H1 (cell line): ENCODE measurements around the gene CELF2. TPM values are rescaled to one million over a fixed set of nuclear protein-coding genes. Genes with fewer than 3 reads are reported as not detected.

Source experiments
- CHD1 ChIP-seq: IDR thresholded peaks from 2 replicates; pipeline ENCODE4 v1.6.1; 2012; ENCODE audit warnings: low read depth, low read length, improper control_type of control experiment
- JUND ChIP-seq: IDR thresholded peaks from 2 replicates; pipeline ENCODE4 v1.6.1; 2011; ENCODE audit warnings: mild to moderate bottlenecking, improper control_type of control experiment, low read length
- SIRT6 ChIP-seq: IDR thresholded peaks from one replicate; pipeline ENCODE4 v1.7.1; 2012; ENCODE audit warnings: low read length, inconsistent platforms
- SIX5 ChIP-seq: IDR thresholded peaks from 2 replicates; pipeline ENCODE4 v1.6.1; 2011; ENCODE audit warnings: mild to moderate bottlenecking, low read depth, low read length
- polyA plus RNA-seq, 7 experiments: library from polyadenylated mRNA; depleted of rRNA in 3 of 7; stranded (reverse) in 5 of 7; unstranded in 2 of 7; fragments of >200 nt in 5 of 7; fragments of 200-250 nt in 2 of 7; gene quantifications; 1 replicate in 5 of 7; 2 replicates in 1 of 7; 4 replicates in 1 of 7; pipeline versions ENCODE4 v1.2.1 to v1.2.3, GENCODE V29; 2011 to 2013; ENCODE audit warnings: missing spikeins in 2 of 7, mixed read lengths in 2 of 7
- total RNA-seq: library from RNA; stranded (reverse); fragmentation: NEBNext Ultra II Directional; extraction: Animal tissue kit (Norgen Biotek cat#: 25700); gene quantifications from 2 replicates; pipeline ENCODE4 v1.2.1, GENCODE V29; 2021

CELF2 gene
- total and polyA plus RNA-seq, 2 of the 8 experiments (the other 6 are each of a cell fraction or from before 2014, with no cell fraction given), result 18.3 to 22.7 TPM

- no peak for TF ChIP-seq JUND
- TF ChIP-seq SIX5, result no peak
- no peak for TF ChIP-seq CHD1
- no peak for TF ChIP-seq SIRT6
Measured at GRCh38 chr10:10992961-10993714, 24.5 kb upstream of the CELF2 start (continued).
